ENCODE measurements around the gene ATP6V1E1. TPM values are rescaled to one million over a fixed set of nuclear protein-coding genes. Genes with fewer than 3 reads are reported as not detected.

The ATP6V1E1 gene
- total and polyA plus RNA-seq, 2 donors (not counting 1 experiment from before 2014, with no cell fraction given) = 51.3 to 82.6 TPM

- peak overlapping the region in 1 of 2 donors; percentile 97 for H3K27ac ChIP-seq (ENCODE audit: low read length in 2 of 2)
- TF ChIP-seq CTCF (IDR thresholded peaks at IDR 0.05) (no peak), EZH2 (IDR thresholded peaks at IDR 0.05; ENCODE audit: borderline replicate concordance, insufficient read depth, low read depth, low read length, poor library complexity, severe bottlenecking) (no peak)
- POLR2A ChIA-PET = no interaction called here
- H3K4me3 ChIP-seq (ENCODE audit: control extremely low read depth in 1 of 5, extremely low read depth in 1 of 5, insufficient read depth in 1 of 5, low read depth in 2 of 5, low read length in 4 of 5) = peak overlapping the region in 1 of 5 experiments; percentile 96
- no peak for ATAC-seq (ENCODE audit: low read depth)
- DNase-seq = no peak
- peaks cover 16 to 21% of the 10 kb centered on the region in 2 donors for H3K4me1 ChIP-seq (ENCODE audit: control insufficient read depth in 2 of 2, insufficient read depth in 2 of 2, low read length in 2 of 2)
- no peaks in the 10 kb centered on the region for H3K27me3 ChIP-seq (replicated peaks in 1 of 4; ENCODE audit: control extremely low read depth in 1 of 4, control insufficient read depth in 3 of 4, insufficient read depth in 4 of 4, low read length in 3 of 4)
- CTCF ChIA-PET = interaction anchor here (1.0 kb wide), 1 partner anchor 9 kb away, joined by 3 read pairs; the partner anchor contains the start of gene BCL2L13
- peaks cover 0 to 6% of the 10 kb centered on the region in 2 experiments for H3K36me3 ChIP-seq (replicated peaks in 1 of 2; ENCODE audit: control extremely low read depth in 1 of 2, control insufficient read depth in 1 of 2, extremely low read depth in 1 of 2, insufficient read depth in 2 of 2, low read length in 1 of 2)
- Mint-ChIP-seq H3K4me3 (peak overlapping the region; percentile 96), H3K4me1 (peaks cover 22% of the 10 kb centered on the region), H3K9me3 (ENCODE audit: insufficient read depth) (no peaks in the 10 kb centered on the region), H3K27ac (no peak overlapping the region), H3K27me3 (no peaks in the 10 kb centered on the region)
- WGBS (ENCODE audit: insufficient coverage) = 90% methylated on average over 2 of the region's 7 CpGs
- no peaks in the 10 kb centered on the region for H4K20me1 ChIP-seq (ENCODE audit: control insufficient read depth, insufficient read depth, low read length, poor library complexity, severe bottlenecking)
- peak overlapping the region; percentile 99 for H3K9ac ChIP-seq (ENCODE audit: low read length)
- intact Hi-C loops (cut with micrococcal nuclease) = loop anchor here (2.0 to 10.0 kb wide), 2 partner anchors 471 to 545 kb away; partner anchors contain the start of genes HDHD5 and IL17RA
- peaks cover 47% of the 10 kb centered on the region for H3K79me2 ChIP-seq (ENCODE audit: control insufficient read depth, insufficient read depth, low read length)
- no peak overlapping the region for H2AFZ ChIP-seq (ENCODE audit: insufficient read depth, low read depth, low read length, poor library complexity, severe bottlenecking)
- H3K4me2 ChIP-seq (replicated peaks; ENCODE audit: low read depth, low read length, poor library complexity, severe bottlenecking) = peak overlapping the region; percentile 78
- H3K9me3 ChIP-seq (ENCODE audit: control extremely low read depth in 1 of 3, control insufficient read depth in 2 of 3, insufficient read depth in 1 of 3, low read length in 2 of 3) = no peaks in the 10 kb centered on the region
Observed at GRCh38 chr22:17629641-17630040, 1.1 kb upstream of the ATP6V1E1 start.

DNA sequence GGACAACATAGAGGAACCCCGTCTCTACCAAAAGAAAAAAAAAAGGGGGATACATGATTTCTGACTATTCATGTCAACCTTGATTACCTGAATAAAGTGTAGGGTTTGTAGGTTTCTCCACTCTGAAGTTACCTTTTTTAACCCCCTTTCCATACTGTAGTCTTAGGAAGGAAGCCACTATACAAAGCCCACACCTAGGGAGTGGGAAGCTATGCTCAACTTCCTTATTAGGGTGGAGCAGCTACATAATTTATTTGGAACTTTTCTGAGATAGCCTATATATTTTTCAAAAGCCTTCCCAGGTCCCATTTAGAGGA lies 582 bp upstream of the ATP6V1E1 start:
- Histone ChIP-seq H3K27ac (ENCODE audit: low read length in 2 of 2) (peak overlapping the region; percentile 86 to 97), H3K9ac (ENCODE audit: low read length) (peak overlapping the region; percentile 99), H3K79me2 (ENCODE audit: control insufficient read depth, insufficient read depth, low read length) (peaks cover 52% of the 10 kb centered on the region), H4K20me1 (ENCODE audit: control insufficient read depth, insufficient read depth, low read length, poor library complexity, severe bottlenecking) (no peaks in the 10 kb centered on the region), H3K4me3 (ENCODE audit: control extremely low read depth in 1 of 5, extremely low read depth in 1 of 5, insufficient read depth in 1 of 5, low read depth in 2 of 5, low read length in 4 of 5) (peak overlapping the region; percentile 93 to 98 (median 96)), H3K9me3 (ENCODE audit: control extremely low read depth in 1 of 3, control insufficient read depth in 2 of 3, insufficient read depth in 1 of 3, low read length in 2 of 3) (no peaks in the 10 kb centered on the region), H3K36me3 (replicated peaks in 1 of 2; ENCODE audit: control extremely low read depth in 1 of 2, control insufficient read depth in 1 of 2, extremely low read depth in 1 of 2, insufficient read depth in 2 of 2, low read length in 1 of 2) (peaks cover 0 to 6% of the 10 kb centered on the region in 2 experiments), H3K4me1 (ENCODE audit: control insufficient read depth in 2 of 2, insufficient read depth in 2 of 2, low read length in 2 of 2) (peaks cover 16 to 21% of the 10 kb centered on the region in 2 donors), H3K4me2 (replicated peaks; ENCODE audit: low read depth, low read length, poor library complexity, severe bottlenecking) (peak overlapping the region; percentile 78), H3K27me3 (replicated peaks in 1 of 4; ENCODE audit: control extremely low read depth in 1 of 4, control insufficient read depth in 3 of 4, insufficient read depth in 4 of 4, low read length in 3 of 4) (no peaks in the 10 kb centered on the region), H2AFZ (ENCODE audit: insufficient read depth, low read depth, low read length, poor library complexity, severe bottlenecking) (peak overlapping the region; percentile 84)
- Mint-ChIP-seq H3K4me1 (peaks cover 23% of the 10 kb centered on the region), H3K4me3 (peak overlapping the region; percentile 96), H3K9me3 (ENCODE audit: insufficient read depth) (no peaks in the 10 kb centered on the region), H3K27me3 (no peaks in the 10 kb centered on the region), H3K27ac (peak overlapping the region; percentile 98)
- ChIA-PET CTCF (interaction anchor here (1.0 kb wide), 1 partner anchor 10 kb away, joined by 3 read pairs; the partner anchor contains the start of gene BCL2L13), POLR2A (no interaction called here)
- intact Hi-C loops (cut with micrococcal nuclease) = loop anchor here (2.0 to 10.0 kb wide), 2 partner anchors 470 to 544 kb away; partner anchors contain the start of genes HDHD5 and IL17RA
- TF ChIP-seq CTCF (IDR thresholded peaks at IDR 0.05) (no peak), EZH2 (IDR thresholded peaks at IDR 0.05; ENCODE audit: borderline replicate concordance, insufficient read depth, low read depth, low read length, poor library complexity, severe bottlenecking) (no peak)
- WGBS (ENCODE audit: insufficient coverage) = no CpG with 5 or more reads among the region's 1 CpG
- no peak for ATAC-seq (ENCODE audit: low read depth)
- DNase-seq = no peak
